H1 (cell line): ENCODE measurements around the gene JAM2. TPM values are rescaled to one million over a fixed set of nuclear protein-coding genes. Genes with fewer than 3 reads are reported as not detected.

ENCODE experiments used
- CTCF ChIA-PET: fragments of 300-600 bp; sonication (Branson Sonifier 250); formaldehyde crosslinking; loops from one replicate; lab custom pipeline; 2021; ENCODE audit not compliant: partially characterized antibody; lab: Charles Lee
- POLR2A ChIA-PET: fragments of 300-600 bp; sonication (Branson Sonifier 250); formaldehyde crosslinking; loops from one replicate; lab custom pipeline; 2021; ENCODE audit warnings: inconsistent platforms; ENCODE audit not compliant: partially characterized antibody; lab: Charles Lee
- DNase-seq, 2 experiments: peaks; one replicate each; pipeline versions ENCODE4 v3.0.0 to v3.0.0-alpha.2; 2010 to 2022; ENCODE audit warnings: low spot score in 2 of 2, low read depth in 1 of 2, mixed read lengths in 1 of 2
- FAIRE-seq: peaks from 2 replicates; lab custom pipeline; 2011; peaks lifted over from hg19 to GRCh38; lab: Jason Lieb, UNC
- H2AFZ ChIP-seq: 2 replicates; pipeline ENCODE4 v1.8.1; 2012; ENCODE audit warnings: low read length, inconsistent platforms
- H2AK5ac ChIP-seq: 2 replicates; pipeline ENCODE4 v1.6.1; 2013; ENCODE audit warnings: low read depth, low read length
- H2BK120ac ChIP-seq: replicated peaks from 2 replicates; pipeline ENCODE3; 2013; ENCODE audit warnings: low read depth, low read length, inconsistent platforms
- H2BK12ac ChIP-seq: 2 replicates; pipeline ENCODE4 v1.6.1; 2013; ENCODE audit warnings: low read depth, low read length
- H2BK15ac ChIP-seq: 2 replicates; pipeline ENCODE4 v1.6.1; 2013; ENCODE audit warnings: low read length
- H2BK20ac ChIP-seq: 2 replicates; pipeline ENCODE4 v1.6.1; 2013; ENCODE audit warnings: low read length
- H2BK5ac ChIP-seq: 2 replicates; pipeline ENCODE4 v1.6.1; 2013; ENCODE audit warnings: low read depth, low read length
- H3K14ac ChIP-seq: 2 replicates; pipeline ENCODE4 v1.6.1; 2013; ENCODE audit warnings: inconsistent platforms; ENCODE audit not compliant: insufficient read length
- H3K18ac ChIP-seq: 2 replicates; pipeline ENCODE4 v1.6.1; 2013; ENCODE audit warnings: low read length; ENCODE audit errors: extremely low read depth
- H3K23ac ChIP-seq: 2 replicates; pipeline ENCODE4 v1.6.1; 2013; ENCODE audit warnings: inconsistent platforms; ENCODE audit not compliant: insufficient read length
- H3K23me2 ChIP-seq: 2 replicates; pipeline ENCODE4 v1.6.1; 2013; ENCODE audit warnings: low read depth, low read length
- H3K27ac ChIP-seq: 2 replicates; pipeline ENCODE4 v1.6.1; 2011; ENCODE audit warnings: low read depth, low read length, inconsistent platforms
- H3K27me3 ChIP-seq, 4 experiments: replicated peaks in 1 of 4; 1 replicate in 1 of 4; 2 replicates in 3 of 4; pipeline versions ENCODE4 v1.6.1 to v1.8.1; 2011 to 2013; ENCODE audit warnings: low read length in 3 of 4, mild to moderate bottlenecking in 3 of 4, inconsistent platforms in 2 of 4, mixed read lengths in 2 of 4, moderate library complexity in 1 of 4; ENCODE audit not compliant: control insufficient read depth in 3 of 4, insufficient read depth in 3 of 4; ENCODE audit errors: extremely low read depth in 1 of 4
- H3K36me3 ChIP-seq, 4 experiments: 2 replicates each; pipeline versions ENCODE4 v1.6.1 to v1.8.1; 2011 to 2013; ENCODE audit warnings: mild to moderate bottlenecking in 4 of 4, low read length in 3 of 4, moderate library complexity in 2 of 4, control low read depth in 1 of 4, inconsistent platforms in 1 of 4; ENCODE audit not compliant: insufficient read depth in 4 of 4, control insufficient read depth in 2 of 4
- H3K4ac ChIP-seq: replicated peaks from 2 replicates; pipeline ENCODE3; 2013; ENCODE audit warnings: low read length, low read depth, mixed read lengths, inconsistent platforms; ENCODE audit not compliant: insufficient read length
- H3K4me1 ChIP-seq, 4 experiments: replicated peaks in 1 of 4; 1 replicate in 1 of 4; 2 replicates in 3 of 4; pipeline versions ENCODE4 v1.6.1 to v1.8.1; 2011 to 2013; ENCODE audit warnings: low read length in 3 of 4, inconsistent platforms in 2 of 4, mixed read lengths in 1 of 4; ENCODE audit not compliant: insufficient read depth in 4 of 4, control insufficient read depth in 3 of 4
- H3K4me2 ChIP-seq, 2 experiments: 2 replicates each; pipeline versions ENCODE4 v1.6.1 to v1.8.1; 2011 to 2013; ENCODE audit warnings: low read depth in 2 of 2, low read length in 2 of 2, control low read depth in 1 of 2, inconsistent platforms in 1 of 2, mild to moderate bottlenecking in 1 of 2; ENCODE audit not compliant: insufficient read depth in 1 of 2
- H3K4me3 ChIP-seq, 4 experiments: fragments of 200-600, 300-600 bp in 1 of 4; sonication (generic), shearing (Covaris generic), sonication (Bioruptor Twin) in 1 of 4; 2 replicates each; pipeline versions ENCODE4 v1.5.1 to v1.8.1; 2011 to 2016; ENCODE audit warnings: low read length in 4 of 4, low read depth in 3 of 4, control low read depth in 2 of 4, inconsistent platforms in 2 of 4, mild to moderate bottlenecking in 2 of 4, mixed read lengths in 1 of 4, moderate library complexity in 1 of 4; ENCODE audit not compliant: insufficient read depth in 2 of 4; ENCODE audit errors: extremely low read depth in 1 of 4
- H3K56ac ChIP-seq: replicated peaks from 2 replicates; pipeline ENCODE3; 2013; ENCODE audit warnings: low read depth, mild to moderate bottlenecking, mixed read lengths, low read length, inconsistent platforms; ENCODE audit not compliant: insufficient read length
- H3K79me1 ChIP-seq: 2 replicates; pipeline ENCODE4 v1.6.1; 2013; ENCODE audit warnings: low read depth, low read length, control low read depth
- H3K79me2 ChIP-seq, 2 experiments: 2 replicates each; pipeline versions ENCODE4 v1.6.1 to v1.8.1; 2012 to 2013; ENCODE audit warnings: low read length in 2 of 2, mild to moderate bottlenecking in 2 of 2, inconsistent platforms in 1 of 2; ENCODE audit not compliant: insufficient read depth in 2 of 2, control insufficient read depth in 1 of 2
- H3K9ac ChIP-seq, 4 experiments: replicated peaks in 1 of 4; 1 replicate in 1 of 4; 2 replicates in 3 of 4; pipeline versions ENCODE4 v1.6.1 to v1.8.1; 2011 to 2013; ENCODE audit warnings: low read depth in 3 of 4, low read length in 3 of 4, control low read depth in 2 of 4, mild to moderate bottlenecking in 2 of 4, moderate library complexity in 2 of 4, inconsistent platforms in 1 of 4; ENCODE audit errors: extremely low read depth in 1 of 4
- H3K9me3 ChIP-seq, 2 experiments: 2 replicates each; pipeline versions ENCODE4 v1.6.1 to v1.8.1; 2012 to 2013; ENCODE audit warnings: mild to moderate bottlenecking in 2 of 2, moderate library complexity in 2 of 2, control low read depth in 1 of 2, inconsistent platforms in 1 of 2, low read depth in 1 of 2, low read length in 1 of 2, mixed read lengths in 1 of 2; ENCODE audit not compliant: insufficient read depth in 2 of 2
- H4K20me1 ChIP-seq, 2 experiments: replicated peaks in 1 of 2; 2 replicates each; pipeline versions ENCODE3 to v1.8.1; 2011 to 2013; ENCODE audit warnings: inconsistent platforms in 2 of 2, low read length in 2 of 2, mild to moderate bottlenecking in 1 of 2; ENCODE audit not compliant: insufficient read depth in 2 of 2, control insufficient read depth in 1 of 2
- H4K5ac ChIP-seq: 2 replicates; pipeline ENCODE4 v1.6.1; 2013; ENCODE audit warnings: low read length, low read depth, mixed read lengths, inconsistent platforms; ENCODE audit not compliant: insufficient read length
- H4K8ac ChIP-seq: 2 replicates; pipeline ENCODE4 v1.8.0; 2013; ENCODE audit warnings: mild to moderate bottlenecking, moderate library complexity, low read length, inconsistent platforms; ENCODE audit not compliant: insufficient read depth; ENCODE audit errors: extremely low read depth
- H4K91ac ChIP-seq: replicated peaks from 2 replicates; pipeline ENCODE3; 2013; ENCODE audit warnings: low read length, mixed read lengths, inconsistent platforms; ENCODE audit not compliant: insufficient read length
- BCL11A ChIP-seq, 2 experiments: IDR thresholded peaks; one replicate each; pipeline ENCODE4 v1.6.1; 2011; ENCODE audit warnings: low read depth in 2 of 2, low read length in 2 of 2, mild to moderate bottlenecking in 2 of 2
- CBX8 ChIP-seq: fragments of 300-800, 300-1000 bp; sonication (generic); IDR thresholded peaks from 2 replicates; pipeline ENCODE4 v1.7.1; 2016; ENCODE audit warnings: low read depth, low read length, borderline replicate concordance
- CHD1 ChIP-seq: IDR thresholded peaks from 2 replicates; pipeline ENCODE4 v1.6.1; 2012; ENCODE audit warnings: low read depth, low read length, improper control_type of control experiment
- KDM5A ChIP-seq: fragments of 200-600 bp; IDR thresholded peaks from 2 replicates; pipeline ENCODE4 v1.7.1; 2012; ENCODE audit warnings: mild to moderate bottlenecking, low read length, inconsistent platforms, mixed read lengths
- RBBP5 ChIP-seq: IDR thresholded peaks from 2 replicates; pipeline ENCODE4 v1.7.1; 2012; ENCODE audit warnings: low read depth, mild to moderate bottlenecking, inconsistent platforms, low read length, moderate library complexity, borderline replicate concordance
- SIN3A ChIP-seq, 2 experiments: IDR thresholded peaks in 1 of 2; conservative IDR thresholded peaks in 1 of 2; 2 replicates each; pipeline ENCODE4 v1.6.1; 2011 to 2012; ENCODE audit warnings: low read length in 2 of 2, improper control_type of control experiment in 1 of 2, low read depth in 1 of 2, mild to moderate bottlenecking in 1 of 2
- WGBS, 2 experiments: shearing (Covaris generic) in 1 of 2; methylation state at CpG; one replicate each; pipeline versions ENCODE4 v1.1.6 to v1.1.7; 2013 to 2015; ENCODE audit warnings: low lambda C conversion rate in 2 of 2, mixed read lengths in 2 of 2, inconsistent platforms in 1 of 2, low coverage in 1 of 2, missing lambda C conversion rate in 1 of 2; ENCODE audit not compliant: insufficient replicate concordance in 2 of 2, insufficient coverage in 1 of 2, insufficient read length in 1 of 2; ENCODE audit errors: extremely low coverage in 1 of 2, missing lambda C conversion rate in 1 of 2; 5-methylcytosine and 5-hydroxymethylcytosine counted together
- polyA plus RNA-seq, 7 experiments: library from polyadenylated mRNA; depleted of rRNA in 3 of 7; stranded (reverse) in 5 of 7; unstranded in 2 of 7; fragments of >200 nt in 5 of 7; fragments of 200-250 nt in 2 of 7; gene quantifications; 1 replicate in 5 of 7; 2 replicates in 1 of 7; 4 replicates in 1 of 7; pipeline versions ENCODE4 v1.2.1 to v1.2.3, GENCODE V29; 2011 to 2013; ENCODE audit warnings: missing spikeins in 2 of 7, mixed read lengths in 2 of 7
- total RNA-seq: library from RNA; stranded (reverse); fragmentation: NEBNext Ultra II Directional; extraction: Animal tissue kit (Norgen Biotek cat#: 25700); gene quantifications from 2 replicates; pipeline ENCODE4 v1.2.1, GENCODE V29; 2021
- TF ChIP-seq, protein P1 (sequence below): IDR thresholded peaks from 2 replicates; pipeline ENCODE4 v1.6.1; 2012; ENCODE audit warnings: inconsistent platforms
- TF ChIP-seq, protein P2 (sequence below): IDR thresholded peaks from 2 replicates; pipeline ENCODE4 v1.6.1; 2011; ENCODE audit warnings: low read depth, mild to moderate bottlenecking, low read length; ENCODE audit not compliant: insufficient read depth
- TF ChIP-seq, protein P3 (sequence below): IDR thresholded peaks from 2 replicates; pipeline ENCODE4 v1.6.1; 2012; ENCODE audit warnings: inconsistent platforms

Gene JAM2
- total and polyA plus RNA-seq, 2 of the 8 experiments (the other 6 are each of a cell fraction or from before 2014, with no cell fraction given), result 4.9 to 9.5 TPM

DNA sequence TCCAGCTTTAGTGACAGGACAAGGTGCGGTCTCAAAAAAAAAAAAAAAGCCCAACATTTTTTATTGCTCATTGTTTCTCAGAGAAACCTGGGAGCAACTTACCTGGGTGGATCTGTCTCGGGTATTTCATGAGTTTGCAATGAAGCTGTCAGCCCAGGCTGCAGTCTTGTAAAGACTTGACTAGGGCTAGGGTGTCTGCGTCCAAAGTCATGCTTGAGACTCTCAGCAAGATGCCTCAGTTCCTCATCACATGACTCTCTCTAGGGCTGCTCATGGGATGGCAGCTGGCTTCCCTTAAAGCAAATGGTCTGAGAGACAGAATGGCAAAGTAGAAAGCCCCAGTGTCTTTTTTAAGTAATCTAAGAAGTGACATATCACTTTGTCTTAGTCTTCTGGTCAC, 103.8 kb downstream of the JAM2 start:
- H3K79me1 ChIP-seq, result no peaks in the 10 kb centered on the region
- H3K9me3 ChIP-seq, result no peaks in the 10 kb centered on the region
- POLR2A ChIA-PET, result interaction anchor here (1.2 kb wide), 1 partner anchor 8 kb away, joined by 3 read pairs; no protein-coding TSS in a partner anchor
- no peak overlapping the region for H2BK12ac ChIP-seq
- DNase-seq, result no peak
- peaks cover 0 to 36% of the 10 kb centered on the region in 2 experiments; a peak in 3 of 4 replicates for H3K79me2 ChIP-seq
- TF ChIP-seq RBBP5 (no peak), CBX8 (no peak), CHD1 (no peak), BCL11A (IDR thresholded peaks at IDR 0.05; ENCODE audit: low read depth in 2 of 2, low read length in 2 of 2) (no peak), KDM5A (no peak), SIN3A (conservative IDR thresholded peaks at IDR 0.05 in 1 of 2, IDR thresholded peaks at IDR 0.05 in 1 of 2; ENCODE audit: low read depth in 1 of 2, low read length in 2 of 2) (no peak)
- TF ChIP-seq, protein P1, sequence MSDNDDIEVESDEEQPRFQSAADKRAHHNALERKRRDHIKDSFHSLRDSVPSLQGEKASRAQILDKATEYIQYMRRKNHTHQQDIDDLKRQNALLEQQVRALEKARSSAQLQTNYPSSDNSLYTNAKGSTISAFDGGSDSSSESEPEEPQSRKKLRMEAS, result no peak
- TF ChIP-seq, protein P2, sequence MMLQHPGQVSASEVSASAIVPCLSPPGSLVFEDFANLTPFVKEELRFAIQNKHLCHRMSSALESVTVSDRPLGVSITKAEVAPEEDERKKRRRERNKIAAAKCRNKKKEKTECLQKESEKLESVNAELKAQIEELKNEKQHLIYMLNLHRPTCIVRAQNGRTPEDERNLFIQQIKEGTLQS, result no peak
- TF ChIP-seq, protein P3, sequence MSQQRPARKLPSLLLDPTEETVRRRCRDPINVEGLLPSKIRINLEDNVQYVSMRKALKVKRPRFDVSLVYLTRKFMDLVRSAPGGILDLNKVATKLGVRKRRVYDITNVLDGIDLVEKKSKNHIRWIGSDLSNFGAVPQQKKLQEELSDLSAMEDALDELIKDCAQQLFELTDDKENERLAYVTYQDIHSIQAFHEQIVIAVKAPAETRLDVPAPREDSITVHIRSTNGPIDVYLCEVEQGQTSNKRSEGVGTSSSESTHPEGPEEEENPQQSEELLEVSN, result no peak
- TF ChIP-seq, all 59 proteins: peak for 0
- Histone ChIP-seq H3K23ac (no peak overlapping the region), H3K4me1 (no peaks in the 10 kb centered on the region), H3K27ac (no peak overlapping the region), H2AK5ac (no peak overlapping the region), H3K23me2 (no peaks in the 10 kb centered on the region), H3K27me3 (no peaks in the 10 kb centered on the region), H3K4ac (no peak overlapping the region), H2BK5ac (no peak overlapping the region), H4K5ac (no peak overlapping the region), H3K36me3 (peaks cover 0 to 10% (median 2%) of the 10 kb centered on the region in 4 experiments; a peak in 4 of 8 replicates), H3K9ac (no peak overlapping the region), H2AFZ (no peak overlapping the region), H3K14ac (no peak overlapping the region), H4K91ac (no peak overlapping the region), H4K8ac (no peak overlapping the region), H4K20me1 (no peaks in the 10 kb centered on the region), H3K4me3 (no peak overlapping the region), H2BK20ac (no peak overlapping the region), H2BK15ac (no peak overlapping the region), H3K56ac (no peak overlapping the region), H2BK120ac (no peak overlapping the region), H3K4me2 (no peak overlapping the region), H3K18ac (no peak overlapping the region)
- no peak for FAIRE-seq
- 90% methylated on average over 3 of the region's 3 CpGs; no CpG with 5 or more reads in 1 of the 2 experiments for WGBS, 2 experiments
- CTCF ChIA-PET, result interaction anchor here (0.7 to 2.1 kb wide), 2 partner anchors 82 to 134 kb away, joined by 3 to 7 read pairs; no protein-coding TSS in a partner anchor
